IMR-90 (cell line): ENCODE measurements around the gene SLC6A11. TPM values are rescaled to one million over a fixed set of nuclear protein-coding genes. Genes with fewer than 3 reads are reported as not detected.

Source experiments
- ATAC-seq: fragments of 200-7000 bp; cut with Tn5 transposase; 2 replicates; pipeline ENCODE4 v1.9.1; 2020; ENCODE audit warnings: low read depth, mild to moderate bottlenecking, moderate library complexity
- BruUV-seq: library from RNA; stranded (reverse); fragments of 400-500 nt; replicated peaks from 2 replicates; lab custom pipeline; 2021; lab: Mats Ljungman, UMichigan
- CTCF ChIA-PET: fragments of 300-600 bp; formaldehyde crosslinking; extraction: SDS; loops from one replicate; lab custom pipeline; 2021; ENCODE audit warnings: antibody characterized with exemption; lab: Yijun Ruan, JAX
- POLR2A ChIA-PET: fragments of 300-600 bp; sonication (Branson Sonifier 250); formaldehyde crosslinking; loops from one replicate; lab custom pipeline; 2022; ENCODE audit warnings: antibody characterized with exemption; ENCODE audit not compliant: unreplicated experiment; lab: Charles Lee
- DNase-seq: peaks from one replicate; pipeline ENCODE4 v3.0.0; 2013
- H2AFZ ChIP-seq: replicated peaks from 2 replicates; pipeline ENCODE3; 2013; ENCODE audit warnings: low read length, mild to moderate bottlenecking; ENCODE audit not compliant: poor library complexity
- H2AK5ac ChIP-seq: 2 replicates; pipeline ENCODE4 v1.6.1; 2013; ENCODE audit warnings: low read depth, low read length, inconsistent platforms
- H2AK9ac ChIP-seq: replicated peaks from 2 replicates; pipeline ENCODE3; 2013; ENCODE audit warnings: mild to moderate bottlenecking, low read depth, low read length, moderate library complexity; ENCODE audit not compliant: poor library complexity
- H2BK120ac ChIP-seq: 2 replicates; pipeline ENCODE4 v1.6.1; 2013; ENCODE audit warnings: low read depth, low read length, inconsistent platforms
- H2BK15ac ChIP-seq: 3 replicates; pipeline ENCODE4 v1.6.1; 2013; ENCODE audit warnings: low read depth, low read length, inconsistent platforms
- H2BK20ac ChIP-seq: 2 replicates; pipeline ENCODE4 v1.6.1; 2013; ENCODE audit warnings: low read depth, mild to moderate bottlenecking, inconsistent platforms, low read length, moderate library complexity
- H2BK5ac ChIP-seq: 2 replicates; pipeline ENCODE4 v1.6.1; 2013; ENCODE audit warnings: mild to moderate bottlenecking, low read depth, low read length, inconsistent platforms; ENCODE audit not compliant: poor library complexity, severe bottlenecking
- H3K14ac ChIP-seq: replicated peaks from 2 replicates; pipeline ENCODE4 v1.6.1; 2013; ENCODE audit warnings: low read depth, low read length, inconsistent platforms
- H3K18ac ChIP-seq: 2 replicates; pipeline ENCODE4 v1.6.1; 2013; ENCODE audit warnings: low read depth, low read length, control low read depth
- H3K23ac ChIP-seq: 2 replicates; pipeline ENCODE4 v1.6.1; 2013; ENCODE audit warnings: low read depth, low read length, inconsistent platforms
- H3K27ac ChIP-seq: 2 replicates; pipeline ENCODE4 v1.5.1; 2013; ENCODE audit warnings: mild to moderate bottlenecking, control low read depth, low read length; ENCODE audit not compliant: insufficient read depth
- H3K27me3 ChIP-seq: 2 replicates; pipeline ENCODE4 v1.6.1; 2013; ENCODE audit warnings: low read length; ENCODE audit not compliant: control insufficient read depth, insufficient read depth
- H3K36me3 ChIP-seq: 2 replicates; pipeline ENCODE4 v1.6.1; 2013; ENCODE audit warnings: low read length, mixed read lengths; ENCODE audit not compliant: control insufficient read depth, insufficient read depth
- H3K4ac ChIP-seq: 2 replicates; pipeline ENCODE4 v1.6.1; 2013; ENCODE audit warnings: low read depth, low read length, inconsistent platforms
- H3K4me1 ChIP-seq: 2 replicates; pipeline ENCODE4 v1.6.1; 2013; ENCODE audit warnings: low read length, mixed read lengths; ENCODE audit not compliant: control insufficient read depth, insufficient read depth
- H3K4me2 ChIP-seq: 2 replicates; pipeline ENCODE4 v1.6.1; 2013; ENCODE audit warnings: low read depth, mild to moderate bottlenecking, control low read depth, low read length, moderate library complexity
- H3K4me3 ChIP-seq: 2 replicates; pipeline ENCODE4 v1.5.1; 2013; ENCODE audit warnings: low read depth, mild to moderate bottlenecking, control low read depth, low read length, moderate library complexity; ENCODE audit not compliant: insufficient read depth
- H3K56ac ChIP-seq: 2 replicates; pipeline ENCODE4 v1.6.1; 2013; ENCODE audit warnings: low read length, inconsistent platforms; ENCODE audit not compliant: insufficient read depth; ENCODE audit errors: extremely low read depth
- H3K79me1 ChIP-seq, 2 experiments: 2 replicates each; pipeline ENCODE4 v1.6.1; 2013; ENCODE audit warnings: low read length in 2 of 2, inconsistent platforms in 1 of 2, low read depth in 1 of 2
- H3K9ac ChIP-seq: 2 replicates; pipeline ENCODE4 v1.6.1; 2013; ENCODE audit warnings: low read depth, low read length, control low read depth
- H3K9me1 ChIP-seq: 2 replicates; pipeline ENCODE4 v1.6.1; 2013; ENCODE audit warnings: low read length, inconsistent platforms; ENCODE audit not compliant: insufficient read depth
- H3K9me3 ChIP-seq: 2 replicates; pipeline ENCODE4 v1.6.1; 2013; ENCODE audit warnings: low read length; ENCODE audit not compliant: control insufficient read depth, insufficient read depth
- H4K20me1 ChIP-seq: 2 replicates; pipeline ENCODE4 v1.6.1; 2013; ENCODE audit warnings: low read length, inconsistent platforms; ENCODE audit not compliant: insufficient read depth
- H4K5ac ChIP-seq: 2 replicates; pipeline ENCODE4 v1.6.1; 2013; ENCODE audit warnings: mild to moderate bottlenecking, low read depth, low read length, control low read depth
- H4K8ac ChIP-seq, 2 experiments: 2 replicates each; pipeline ENCODE4 v1.6.1; 2013; ENCODE audit warnings: low read depth in 2 of 2, low read length in 2 of 2, control low read depth in 1 of 2, inconsistent platforms in 1 of 2
- H4K91ac ChIP-seq: 2 replicates; pipeline ENCODE4 v1.6.1; 2013; ENCODE audit warnings: low read depth, low read length, inconsistent platforms; ENCODE audit not compliant: insufficient read depth
- BHLHE40 ChIP-seq: fragments of 150-350 bp; IDR thresholded peaks from 2 replicates; pipeline ENCODE4 v1.6.1; 2016; ENCODE audit warnings: mild to moderate bottlenecking, low read depth, low read length
- CHD1 ChIP-seq: IDR thresholded peaks from 2 replicates; pipeline ENCODE4 v1.6.1; 2012; ENCODE audit warnings: low read depth, low read length, improper control_type of control experiment
- FOS ChIP-seq: fragments of 150-350 bp; IDR thresholded peaks from 2 replicates; pipeline ENCODE4 v1.6.1; 2016; ENCODE audit warnings: low read depth, low read length
- MAFK ChIP-seq: IDR thresholded peaks from 2 replicates; pipeline ENCODE4 v1.6.1; 2012; ENCODE audit warnings: low read depth, low read length, improper control_type of control experiment
- MAZ ChIP-seq: IDR thresholded peaks from 2 replicates; pipeline ENCODE4 v1.6.1; 2012; ENCODE audit warnings: low read depth, mild to moderate bottlenecking, low read length, improper control_type of control experiment, moderate library complexity, borderline replicate concordance
- MXI1 ChIP-seq: IDR thresholded peaks from 2 replicates; pipeline ENCODE4 v1.6.1; 2012; ENCODE audit warnings: low read depth, mild to moderate bottlenecking, low read length, moderate library complexity, borderline replicate concordance
- NFE2L2 ChIP-seq: fragments of 150-350 bp; IDR thresholded peaks from 2 replicates; pipeline ENCODE4 v1.6.1; 2016; ENCODE audit warnings: low read depth, mild to moderate bottlenecking, low read length
- RAD21 ChIP-seq: IDR thresholded peaks from 2 replicates; pipeline ENCODE4 v1.6.1; 2012; ENCODE audit warnings: low read length, improper control_type of control experiment
- RFX5 ChIP-seq: IDR thresholded peaks from 2 replicates; pipeline ENCODE4 v1.8.0; 2012; ENCODE audit warnings: low read depth, mild to moderate bottlenecking, low read length, moderate library complexity
- SMC3 ChIP-seq: fragments of 150-350 bp; IDR thresholded peaks from 2 replicates; pipeline ENCODE4 v1.6.1; 2016; ENCODE audit warnings: low read depth, mild to moderate bottlenecking, antibody characterized with exemption, low read length, moderate library complexity
- WGBS, 2 experiments: methylation state at CpG; one replicate each; pipeline versions ENCODE4 v1.1.5 to v1.1.7; 2013; ENCODE audit warnings: missing lambda C conversion rate in 2 of 2; ENCODE audit not compliant: insufficient read length in 1 of 2; ENCODE audit errors: extremely low coverage in 2 of 2; 5-methylcytosine and 5-hydroxymethylcytosine counted together
- dilution Hi-C: fragments of 300-500 bp; cut with HindIII; formaldehyde crosslinking; loops from one replicate; pipeline ENCODE4 v1.14.3; 2018; ENCODE audit warnings: low sequenced_read_pairs; ENCODE audit not compliant: unreplicated experiment
- in situ Hi-C: fragments of 300-500 bp; cut with MboI; formaldehyde crosslinking; loops from 3 replicates; pipeline ENCODE4 v1.14.3; 2019; ENCODE audit warnings: low sequenced_read_pairs, inconsistent platforms, mixed read lengths
- intact Hi-C: fragments of 100-400 bp; cut with micrococcal nuclease; formaldehyde crosslinking; loops from 2 replicates; pipeline ENCODE4 v1.10.0; 2022
- polyA plus RNA-seq, 3 experiments: library from polyadenylated mRNA; depleted of rRNA; stranded (reverse); fragments of >200 nt; gene quantifications; 2 replicates each; pipeline ENCODE4 v1.2.3, GENCODE V29; 2012; ENCODE audit warnings: low replicate concordance in 1 of 3
- total RNA-seq: library from RNA; depleted of rRNA; stranded (reverse); fragments of >200 nt; gene quantifications from 2 replicates; pipeline ENCODE4 v1.2.3, GENCODE V29; 2012
- TF ChIP-seq, protein P1 (sequence below): conservative IDR thresholded peaks from 2 replicates; pipeline ENCODE4 v1.5.1; 2012; ENCODE audit warnings: mild to moderate bottlenecking, low read depth, low read length, improper control_type of control experiment
- TF ChIP-seq, protein P2 (sequence below): fragments of 150-350 bp; IDR thresholded peaks from 2 replicates; pipeline ENCODE4 v1.6.1; 2017; ENCODE audit warnings: mild to moderate bottlenecking, antibody characterized with exemption, low read length, low read depth

The SLC6A11 gene
- total and polyA plus RNA-seq, 2 of the 4 experiments (the other 2 are of a cell fraction) = not detected

DNA sequence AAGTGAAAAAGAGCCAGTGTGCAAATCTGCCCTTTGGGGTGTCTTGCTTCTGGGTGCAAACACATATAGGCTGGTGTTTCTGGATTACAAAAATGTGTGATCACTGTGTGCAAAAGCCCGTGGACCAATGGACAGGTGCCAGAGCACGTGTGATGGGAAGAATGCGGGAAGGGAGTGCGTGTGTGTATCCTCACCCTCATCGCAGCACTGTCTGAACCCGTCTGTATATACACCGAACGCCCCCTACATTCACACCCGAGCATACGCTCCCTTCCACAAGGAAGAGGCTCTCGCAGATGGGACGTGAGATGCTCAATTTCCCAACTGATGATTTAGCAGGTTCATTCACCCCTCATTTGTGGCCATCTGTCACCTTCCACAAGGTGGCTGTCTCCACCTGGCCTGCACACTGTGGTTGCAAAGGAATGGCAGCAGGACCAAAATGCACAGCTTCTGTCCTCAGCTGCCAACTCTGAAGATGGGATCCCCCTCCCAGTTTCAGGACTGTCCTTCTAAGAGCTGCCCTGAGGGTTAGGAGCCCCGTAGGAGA, 157.1 kb downstream of the SLC6A11 start:
- no peak overlapping the region for H3K9ac ChIP-seq
- H3K18ac ChIP-seq = no peak overlapping the region
- in situ Hi-C loops = no loop called here
- no peak overlapping the region for H2AK9ac ChIP-seq
- 63% methylated on average over 4 of the region's 13 CpGs; no CpG with 5 or more reads in 1 of the 2 experiments for WGBS, 2 experiments
- H3K36me3 ChIP-seq = no peaks in the 10 kb centered on the region
- ATAC-seq = no peak
- H2BK20ac ChIP-seq = no peak overlapping the region
- no peak overlapping the region for H3K4me2 ChIP-seq
- no peak overlapping the region for H2BK120ac ChIP-seq
- dilution Hi-C loops = no loop called here
- H3K14ac ChIP-seq = no peak overlapping the region
- no peak overlapping the region for H2AFZ ChIP-seq
- no peaks in the 10 kb centered on the region for H4K20me1 ChIP-seq
- no peak overlapping the region for H3K23ac ChIP-seq
- no peak overlapping the region for H4K91ac ChIP-seq
- H3K56ac ChIP-seq = no peak overlapping the region
- no peaks in the 10 kb centered on the region; the same call in 1 of the 2 replicates for H3K9me1 ChIP-seq
- H4K8ac ChIP-seq = no peak overlapping the region
- TF ChIP-seq NFE2L2 = no peak
- no peak for TF ChIP-seq MXI1
- no peak for TF ChIP-seq BHLHE40
- TF ChIP-seq, protein P1, sequence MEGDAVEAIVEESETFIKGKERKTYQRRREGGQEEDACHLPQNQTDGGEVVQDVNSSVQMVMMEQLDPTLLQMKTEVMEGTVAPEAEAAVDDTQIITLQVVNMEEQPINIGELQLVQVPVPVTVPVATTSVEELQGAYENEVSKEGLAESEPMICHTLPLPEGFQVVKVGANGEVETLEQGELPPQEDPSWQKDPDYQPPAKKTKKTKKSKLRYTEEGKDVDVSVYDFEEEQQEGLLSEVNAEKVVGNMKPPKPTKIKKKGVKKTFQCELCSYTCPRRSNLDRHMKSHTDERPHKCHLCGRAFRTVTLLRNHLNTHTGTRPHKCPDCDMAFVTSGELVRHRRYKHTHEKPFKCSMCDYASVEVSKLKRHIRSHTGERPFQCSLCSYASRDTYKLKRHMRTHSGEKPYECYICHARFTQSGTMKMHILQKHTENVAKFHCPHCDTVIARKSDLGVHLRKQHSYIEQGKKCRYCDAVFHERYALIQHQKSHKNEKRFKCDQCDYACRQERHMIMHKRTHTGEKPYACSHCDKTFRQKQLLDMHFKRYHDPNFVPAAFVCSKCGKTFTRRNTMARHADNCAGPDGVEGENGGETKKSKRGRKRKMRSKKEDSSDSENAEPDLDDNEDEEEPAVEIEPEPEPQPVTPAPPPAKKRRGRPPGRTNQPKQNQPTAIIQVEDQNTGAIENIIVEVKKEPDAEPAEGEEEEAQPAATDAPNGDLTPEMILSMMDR = no peak
- TF ChIP-seq CHD1 = no peak
- TF ChIP-seq SMC3 = no peak
- no peak for TF ChIP-seq MAFK
- no peak for TF ChIP-seq FOS
- TF ChIP-seq RFX5 = no peak
- TF ChIP-seq MAZ = no peak
- no peak for TF ChIP-seq RAD21
- TF ChIP-seq, protein P2, sequence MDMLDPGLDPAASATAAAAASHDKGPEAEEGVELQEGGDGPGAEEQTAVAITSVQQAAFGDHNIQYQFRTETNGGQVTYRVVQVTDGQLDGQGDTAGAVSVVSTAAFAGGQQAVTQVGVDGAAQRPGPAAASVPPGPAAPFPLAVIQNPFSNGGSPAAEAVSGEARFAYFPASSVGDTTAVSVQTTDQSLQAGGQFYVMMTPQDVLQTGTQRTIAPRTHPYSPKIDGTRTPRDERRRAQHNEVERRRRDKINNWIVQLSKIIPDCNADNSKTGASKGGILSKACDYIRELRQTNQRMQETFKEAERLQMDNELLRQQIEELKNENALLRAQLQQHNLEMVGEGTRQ = no peak
- no peak for DNase-seq
- H3K9me3 ChIP-seq = no peaks in the 10 kb centered on the region
- H3K4me1 ChIP-seq = no peaks in the 10 kb centered on the region
- H2BK15ac ChIP-seq = no peak overlapping the region
- CTCF ChIA-PET = no interaction called here
- H3K4ac ChIP-seq = no peak overlapping the region
- no peak overlapping the region for H3K27ac ChIP-seq
- H3K4me3 ChIP-seq = no peak overlapping the region
- intact Hi-C loops = no loop called here
- H2AK5ac ChIP-seq = no peak overlapping the region
- peaks cover 21% of the 10 kb centered on the region for H3K27me3 ChIP-seq
- no TSS peak for BruUV-seq
- POLR2A ChIA-PET = no interaction called here
- H4K5ac ChIP-seq = no peak overlapping the region
- H3K79me1 ChIP-seq = no peaks in the 10 kb centered on the region
- H2BK5ac ChIP-seq = no peak overlapping the region
